ENCODE results near the gene PPP5C.
"Not testable (repeated sequence)": the region's sequence is repeated elsewhere in the genome, so short reads cannot be mapped to it uniquely, and the experiment has no call there.

The PPP5C gene

GRCh38 chr19:46435009-46435408, 88.1 kb downstream of the PPP5C start:
- DNase-seq (ENCODE audit: low spot score) = no peak

- not testable (repeated sequence) for DNase-seq (ENCODE audit: low spot score)
Observed at GRCh38 chr19:46435689-46436088, 88.8 kb downstream of the PPP5C start.
